G401 (cell line): ENCODE data around the gene TXNL1. TPM values are rescaled to one million over a fixed set of nuclear protein-coding genes. Genes with fewer than 3 reads are reported as not detected.
"Not testable (repeated sequence)": the region's sequence is repeated elsewhere in the genome, so short reads cannot be mapped to it uniquely, and the experiment has no call there.

Experiments used
- DNase-seq: peaks from one replicate; pipeline ENCODE4 v3.0.0-alpha.2; 2015; ENCODE audit warnings: low spot score
- in situ Hi-C: cut with HindIII; loops from 2 replicates; pipeline ENCODE4 v1.10.0; 2016; ENCODE audit warnings: low sequenced_read_pairs, mixed read lengths
- total RNA-seq: library from RNA; depleted of rRNA; stranded (reverse); fragments of >200 nt; shearing (Covaris generic); gene quantifications from 2 replicates; pipeline ENCODE4 v1.2.3, GENCODE V29; 2014; rRNA removed

TXNL1 gene
- total RNA-seq, result 85.6 and 113 TPM in 2 replicates

DNA sequence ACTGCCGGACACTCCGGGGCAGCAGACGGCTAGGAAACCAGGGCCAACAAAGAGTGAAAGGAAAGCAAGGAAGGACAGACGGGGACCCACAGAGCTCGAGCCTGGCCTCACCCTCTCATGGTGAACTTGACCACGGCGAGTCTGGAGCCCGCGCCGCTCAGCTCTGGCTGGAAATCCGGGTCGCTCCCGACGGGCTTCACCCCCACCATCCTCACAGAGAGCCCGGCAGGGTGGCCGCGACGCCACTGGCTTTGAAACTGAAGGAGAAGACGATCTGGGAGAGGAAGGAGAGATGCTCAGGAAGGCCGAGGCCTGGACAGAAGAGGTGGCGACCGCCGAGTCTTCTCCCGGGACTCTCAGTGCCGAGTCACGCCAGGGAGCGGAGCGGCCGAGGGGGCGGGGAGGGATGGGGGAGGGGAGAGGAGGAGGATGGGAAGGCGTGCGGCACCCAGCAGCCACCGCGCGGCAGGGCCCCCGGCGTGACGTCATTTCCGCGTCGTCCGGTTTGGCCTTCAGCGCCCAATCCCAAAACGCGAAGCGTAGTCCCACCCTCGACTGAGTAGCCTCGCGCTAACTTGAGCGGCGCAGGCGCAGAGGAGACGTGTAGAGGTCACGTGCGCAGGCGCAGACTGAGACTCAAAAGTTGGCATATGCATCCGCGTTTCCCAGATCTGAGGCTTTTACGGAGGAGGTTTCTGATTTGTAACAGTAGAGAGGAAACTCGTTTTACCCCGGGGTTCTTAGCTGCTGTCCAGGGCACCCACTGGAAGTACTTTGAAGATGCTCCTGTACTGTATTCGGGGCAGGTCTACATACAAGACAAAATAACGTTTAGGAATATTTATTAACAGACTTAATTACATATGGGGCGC is at the start of gene TXNL1:
Gene TXNL1, minus strand, starts transcription at position 361 of the 872 bp plus-strand sequence. Its CDS starts 152 bp downstream, at position 209.
- peak; percentile 98 for DNase-seq
- in situ Hi-C loops, result no loop called here

DNA sequence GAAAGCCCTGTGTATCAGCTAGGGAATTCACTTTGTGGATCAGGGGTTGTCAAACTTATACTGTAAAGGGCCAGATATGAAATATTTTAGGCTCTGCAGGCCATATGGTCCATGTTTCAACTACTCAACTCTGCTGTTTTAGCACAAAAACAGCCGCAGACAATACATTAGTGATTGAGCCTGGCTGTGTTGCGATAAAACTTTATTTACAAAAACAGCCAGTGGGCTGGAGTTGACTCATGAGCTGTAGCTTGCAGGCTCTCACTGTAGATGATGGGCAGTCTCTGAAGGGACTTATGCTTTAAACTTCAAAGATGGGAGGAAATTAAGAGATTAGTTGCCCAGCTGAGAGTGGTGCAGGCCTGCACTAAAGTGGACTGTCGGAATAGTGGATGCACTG is 45.9 kb upstream of the TXNL1 start:
- in situ Hi-C loops, result no loop called here
- DNase-seq, result no peak

DNA sequence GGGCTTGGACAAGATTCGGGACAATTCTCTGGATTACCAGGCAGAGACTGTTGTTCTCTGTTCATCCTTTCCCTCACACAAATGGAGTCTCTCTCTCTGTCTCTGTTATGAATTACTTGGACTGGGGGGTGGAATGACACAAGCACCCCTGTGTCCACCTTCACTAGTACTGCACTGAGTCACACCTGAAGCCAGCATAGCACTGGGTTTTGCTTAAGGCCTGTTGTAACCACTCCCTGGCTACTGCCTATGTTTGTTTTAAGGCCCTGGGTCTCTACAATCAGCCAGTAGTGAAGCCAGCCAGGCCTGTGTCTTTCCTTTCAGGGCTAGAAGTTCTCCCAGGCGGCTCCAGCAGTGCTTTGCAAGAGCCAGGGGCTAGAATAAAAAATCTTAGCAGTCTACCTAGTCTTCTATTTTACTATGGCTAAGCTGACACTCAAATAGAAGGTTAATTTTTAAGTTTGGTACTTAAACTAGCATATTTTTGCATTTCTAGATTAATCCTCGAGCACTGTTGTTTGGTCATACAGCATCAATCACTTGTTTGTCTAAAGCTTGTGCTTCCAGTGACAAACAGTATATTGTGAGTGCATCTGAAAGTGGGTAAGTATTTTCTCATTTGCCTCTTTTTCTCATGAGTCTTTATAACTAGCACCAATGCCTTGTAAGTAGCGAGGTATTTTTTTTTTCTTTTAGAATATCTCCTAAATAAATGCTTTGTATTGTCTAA is 40.6 kb upstream of the TXNL1 start:
- DNase-seq, result no peak
- in situ Hi-C loops, result no loop called here

DNA sequence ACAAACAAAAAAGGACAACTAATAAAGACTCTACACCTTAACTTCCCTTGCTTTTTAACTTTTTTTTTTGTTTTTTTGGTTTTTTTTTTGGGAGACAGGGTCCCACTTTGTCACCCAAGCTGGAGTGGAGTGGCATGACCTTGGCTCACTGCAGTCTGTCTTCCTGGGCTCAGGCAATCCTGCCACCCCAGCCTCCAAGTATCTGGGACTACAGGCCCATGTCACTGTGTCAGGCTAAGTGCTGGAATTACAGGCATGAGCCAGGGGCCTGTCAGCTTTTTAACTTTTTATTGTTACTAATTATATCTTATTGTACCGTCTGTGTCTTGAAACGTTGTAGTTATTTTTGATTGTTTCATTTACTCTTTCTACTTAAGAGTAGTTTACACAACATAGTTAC is 38.2 kb upstream of the TXNL1 start:
- no peak for DNase-seq
- in situ Hi-C loops, result no loop called here

DNA sequence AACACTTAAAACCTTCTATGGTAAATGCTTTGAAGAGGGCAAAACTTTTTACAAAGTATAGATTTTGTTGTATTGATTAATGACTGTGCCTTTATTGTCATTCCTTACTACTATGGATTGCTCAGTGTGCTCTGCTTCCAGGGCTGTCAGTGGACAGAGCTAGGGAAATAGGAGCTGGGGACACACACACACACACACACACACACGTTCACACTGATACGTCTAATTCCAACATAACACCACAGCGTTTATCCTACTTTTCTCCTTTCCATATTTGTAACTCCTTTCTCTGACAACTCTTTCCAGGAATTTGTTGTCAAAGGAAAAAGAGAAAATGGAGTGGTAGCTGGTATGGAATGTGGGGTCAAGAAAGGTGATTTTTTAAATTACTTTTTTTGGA is 34.6 kb upstream of the TXNL1 start:
- DNase-seq, result no peak
- in situ Hi-C loops, result no loop called here

DNA sequence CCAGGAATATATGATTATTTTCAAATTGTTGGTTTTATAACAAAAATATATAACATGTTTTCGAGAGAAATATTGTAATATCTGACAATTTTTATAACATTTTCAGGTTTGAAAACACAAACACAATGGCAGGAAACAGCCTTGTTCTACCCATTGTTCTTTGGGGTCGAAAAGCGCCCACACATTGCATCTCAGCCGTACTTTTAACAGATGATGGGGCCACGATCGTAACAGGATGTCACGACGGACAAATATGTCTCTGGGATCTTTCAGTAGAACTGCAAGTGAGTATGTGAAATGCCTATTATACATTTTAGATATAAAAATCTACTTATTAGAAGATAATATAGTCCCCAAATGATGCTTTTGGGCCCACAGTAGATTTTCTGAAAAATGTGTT is 34.0 kb upstream of the TXNL1 start:
- DNase-seq, result no peak
- in situ Hi-C loops, result no loop called here

DNA sequence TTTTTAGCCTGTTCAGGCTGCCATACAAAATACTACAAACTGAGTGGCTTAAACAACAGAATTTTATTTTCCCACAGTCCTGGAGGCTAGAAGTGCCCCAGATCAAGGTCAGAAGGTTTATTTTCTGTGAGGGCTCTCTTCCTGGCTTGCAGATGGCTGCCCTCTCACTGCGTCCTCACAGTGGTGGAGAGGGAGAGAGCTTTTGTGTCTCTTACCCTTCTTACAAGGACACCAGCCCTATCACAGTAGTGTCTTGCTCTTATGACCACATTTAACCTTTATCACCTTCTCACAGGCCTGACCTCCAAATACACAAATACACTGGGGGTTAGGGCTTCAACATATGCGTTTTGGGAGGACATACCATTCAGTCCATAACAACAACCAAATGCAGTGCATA is 24.5 kb upstream of the TXNL1 start:
- in situ Hi-C loops, result no loop called here
- DNase-seq, result no peak

DNA sequence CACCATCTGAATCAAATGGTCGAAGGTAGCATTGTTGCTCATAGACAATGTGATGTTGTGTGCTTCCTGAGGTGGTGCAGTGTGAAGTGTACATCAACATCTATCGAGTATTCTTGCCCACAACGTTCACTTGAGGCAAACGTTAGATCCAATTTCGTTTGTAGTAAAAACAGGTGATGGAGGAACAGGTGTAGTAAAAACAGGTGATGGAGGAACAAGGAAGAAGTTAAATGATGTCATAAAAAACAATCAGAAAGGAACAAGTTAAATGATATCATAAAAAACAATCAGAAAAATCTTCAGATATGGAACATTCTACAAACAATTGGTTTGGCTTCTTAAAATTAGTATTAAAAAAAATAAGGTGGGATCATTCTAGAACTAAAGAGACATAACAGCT is 24.1 kb upstream of the TXNL1 start:
- no peak for DNase-seq
- in situ Hi-C loops, result no loop called here

DNA sequence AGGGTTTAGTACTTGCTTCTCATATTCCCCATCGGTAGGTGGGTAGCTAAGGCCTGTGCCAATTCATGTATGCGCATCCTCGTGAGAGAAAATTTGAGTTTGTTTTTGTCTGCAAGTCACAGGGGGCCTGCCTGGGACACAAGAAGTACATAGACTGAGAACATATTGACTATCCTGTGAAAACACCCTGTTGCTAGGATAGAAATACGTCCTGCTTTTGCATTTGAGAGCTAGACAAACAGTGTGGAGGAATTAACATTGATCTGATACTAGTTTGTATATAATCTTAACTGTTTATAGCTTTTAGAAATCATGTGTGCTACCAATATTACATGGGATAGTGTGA is 23.6 kb upstream of the TXNL1 start:
- in situ Hi-C loops, result no loop called here

DNA sequence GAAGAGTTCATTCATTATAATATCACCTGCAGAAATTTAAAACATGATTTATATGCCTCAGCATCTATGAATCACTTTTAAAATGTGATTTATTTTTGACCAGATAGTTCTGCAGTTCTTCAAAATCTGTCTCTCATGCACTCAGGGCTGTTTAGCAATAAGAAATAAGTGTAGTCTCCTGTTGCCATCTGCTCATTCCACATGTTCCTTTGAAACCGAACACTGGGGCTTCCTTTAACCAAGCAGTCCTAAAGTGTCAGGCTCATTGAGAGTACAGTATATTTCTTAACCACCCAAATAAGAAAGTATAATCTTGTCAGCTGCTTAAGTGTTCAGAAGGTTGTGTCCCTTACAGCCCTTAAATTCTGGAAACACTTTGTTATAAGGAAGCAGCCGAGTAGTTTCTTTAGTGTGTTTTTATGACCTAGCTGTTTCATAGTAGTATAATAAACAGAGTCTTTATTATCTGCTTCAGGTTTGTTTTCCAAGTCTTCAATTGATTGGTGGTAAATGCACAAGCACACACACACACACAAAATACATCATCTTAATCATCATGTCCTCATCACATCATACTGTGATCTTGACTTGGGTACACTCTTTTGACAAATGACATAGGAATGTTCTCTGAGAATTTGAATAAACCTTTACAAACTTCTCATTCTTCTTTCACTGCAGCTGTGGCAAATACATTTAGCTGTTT is 23.1 kb upstream of the TXNL1 start:
- in situ Hi-C loops, result no loop called here
- DNase-seq, result no peak

More for the DNA sequence above, 23.6 kb upstream of the TXNL1 start:
- DNase-seq, result no peak

DNA sequence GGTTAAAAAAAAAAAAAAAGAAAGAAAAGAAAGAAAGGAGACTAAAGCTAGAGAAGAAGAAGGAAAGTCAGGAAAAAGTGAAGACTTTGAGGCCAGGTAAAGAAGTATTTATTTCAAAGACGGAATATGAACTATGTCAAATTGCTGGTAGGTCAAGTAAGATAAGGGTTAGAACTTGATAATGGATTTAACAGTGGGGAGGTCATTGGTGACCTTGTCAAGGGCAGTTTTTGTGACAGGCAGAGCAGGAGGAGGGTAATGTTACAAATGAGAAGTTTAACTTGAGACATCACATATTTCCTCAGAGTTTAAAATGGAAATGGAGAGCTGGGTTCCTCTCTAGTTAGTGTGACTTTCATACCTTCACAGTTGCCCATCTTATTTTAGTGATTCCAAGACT is 22.3 kb upstream of the TXNL1 start:
- in situ Hi-C loops, result no loop called here
- DNase-seq, result no peak

DNA sequence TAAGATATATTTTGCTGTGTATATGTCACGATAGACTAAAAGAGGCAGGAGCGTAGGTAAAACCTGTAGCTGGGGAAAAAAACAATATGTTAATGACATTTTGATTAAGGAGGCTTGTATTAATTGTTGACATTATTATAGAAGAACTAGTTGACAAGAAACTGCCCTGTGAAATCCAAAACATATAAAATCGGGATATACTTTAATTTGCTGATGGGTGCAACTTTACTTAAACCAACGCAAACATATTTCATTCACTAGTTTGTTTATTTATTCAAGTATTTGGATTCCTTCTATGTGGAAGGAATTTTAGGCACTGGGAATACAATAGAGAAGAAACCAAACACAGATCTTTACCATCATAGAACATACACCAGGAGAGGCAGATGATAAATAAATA is 20.7 kb upstream of the TXNL1 start:
- in situ Hi-C loops, result no loop called here

DNA sequence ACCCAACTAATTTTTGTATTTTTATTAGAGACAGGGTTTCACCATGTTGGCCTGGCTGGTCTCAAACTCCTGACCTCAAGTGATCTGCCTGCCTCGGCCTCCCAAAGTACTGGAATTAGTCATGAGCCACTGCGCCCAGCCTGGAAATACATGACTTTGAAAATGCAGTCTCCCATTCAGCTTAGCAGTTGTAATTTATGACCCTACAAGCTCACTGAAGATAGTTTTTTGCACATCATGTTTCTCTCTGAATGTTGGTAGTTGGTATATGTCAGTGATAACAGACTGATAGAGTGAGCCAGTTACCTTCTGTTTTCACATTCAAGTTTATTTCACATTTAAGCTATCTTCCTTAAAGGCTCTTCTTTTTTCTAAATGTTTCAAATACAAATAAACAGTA is 19.9 kb upstream of the TXNL1 start:
- in situ Hi-C loops, result no loop called here
- no peak for DNase-seq

More for the DNA sequence above, 20.7 kb upstream of the TXNL1 start:
- no peak for DNase-seq

DNA sequence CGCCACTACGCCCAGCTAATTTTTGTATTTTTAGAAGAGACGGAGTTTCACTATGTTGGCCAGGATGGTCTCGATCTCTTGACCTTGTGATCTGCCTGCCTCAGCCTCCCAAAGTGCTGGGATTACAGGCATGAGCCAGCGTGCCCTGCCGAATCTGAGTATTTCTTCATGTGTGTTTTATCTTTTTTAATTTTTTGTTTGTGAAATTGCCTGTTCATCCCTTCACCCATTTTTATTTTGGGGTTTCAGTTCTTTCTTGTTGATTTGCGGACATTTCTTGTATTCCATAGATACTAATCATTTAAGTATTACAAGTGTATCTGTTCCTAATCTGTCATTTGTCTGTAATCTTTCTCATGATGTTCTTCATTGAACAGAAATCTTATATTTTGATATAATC is 15.9 kb upstream of the TXNL1 start:
- in situ Hi-C loops, DNase-seq: not testable (repeated sequence)

DNA sequence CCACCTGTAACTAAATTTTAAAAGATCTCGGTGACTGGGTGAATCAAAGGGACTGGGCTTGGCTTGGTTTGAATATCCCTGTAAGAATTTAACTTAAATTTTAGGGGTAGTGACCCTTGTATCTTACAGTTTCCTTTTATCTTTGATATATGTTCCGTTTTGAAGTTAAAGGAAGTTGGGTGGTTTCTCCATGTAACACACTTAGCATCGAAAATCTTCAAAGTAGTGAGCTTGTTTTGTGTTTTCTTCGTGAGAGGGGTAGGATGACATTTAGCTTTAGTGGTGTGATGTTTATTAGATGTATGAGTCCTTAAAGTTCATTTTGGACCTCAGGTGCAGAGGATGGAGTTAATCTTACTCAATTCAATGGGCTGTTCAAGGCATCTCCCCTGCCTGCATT is 14.4 kb upstream of the TXNL1 start:
- no peak for DNase-seq
- in situ Hi-C loops, result no loop called here

DNA sequence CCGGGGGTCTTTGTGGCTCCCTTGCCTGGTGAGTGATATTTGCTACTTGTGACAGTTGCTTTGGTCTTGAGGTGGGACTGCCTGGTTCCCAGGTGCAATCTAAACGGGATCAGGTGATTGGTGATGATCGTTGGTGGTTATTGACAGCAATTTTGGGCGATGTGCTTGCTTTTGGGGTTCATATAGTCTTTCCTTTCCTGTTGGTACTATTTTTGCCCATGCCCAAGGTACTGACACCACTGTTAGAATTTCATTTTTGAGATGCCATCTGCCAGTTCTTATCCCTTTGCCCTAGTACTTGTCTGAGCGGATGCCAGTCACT is 13.3 kb upstream of the TXNL1 start:
- DNase-seq, result peak; percentile 32
- in situ Hi-C loops, result no loop called here

DNA sequence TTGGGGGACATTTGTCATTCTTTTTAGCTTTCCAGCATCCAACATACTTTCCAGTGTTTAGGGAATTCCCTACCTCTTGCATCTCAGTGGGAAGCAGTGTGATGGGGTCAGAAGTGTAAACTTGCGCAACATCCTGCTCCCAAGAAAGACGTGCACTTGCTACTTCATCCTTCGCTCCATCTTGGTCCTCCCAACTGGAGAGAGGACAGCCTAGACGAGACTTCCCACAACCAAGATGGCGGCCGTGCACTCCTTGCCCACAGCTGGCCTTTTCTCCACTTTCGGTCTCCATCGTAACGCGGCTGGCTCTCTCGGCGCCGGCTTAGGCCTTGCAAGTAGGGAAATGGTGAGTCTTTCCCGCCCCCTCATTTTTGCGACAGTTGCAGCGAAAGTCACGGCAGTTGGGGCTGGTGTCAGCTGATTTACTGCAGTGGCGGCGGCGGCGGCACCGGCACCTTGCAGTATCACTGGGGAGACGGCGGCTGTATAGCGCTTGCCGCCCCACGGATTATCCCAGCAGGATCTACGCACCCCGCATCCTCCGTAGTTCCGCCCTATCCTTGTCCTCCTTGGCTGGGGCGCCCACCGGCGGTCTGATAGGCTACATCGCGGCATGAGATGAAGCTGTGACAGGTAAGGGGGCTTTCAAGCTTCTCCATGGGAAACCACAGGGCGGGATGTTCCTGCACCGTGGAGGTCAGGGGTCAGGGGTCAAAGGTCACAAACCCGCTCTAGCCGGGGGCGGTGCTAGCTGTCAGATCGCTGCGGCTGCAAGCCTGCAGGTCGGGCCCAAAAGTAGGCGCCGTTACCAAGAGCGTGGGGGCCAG is 12.8 kb upstream of the TXNL1 start, which contains the start of gene WDR7:
Gene WDR7, plus strand, starts transcription at position 416 of the 827 bp plus-strand sequence. CDS start 21,157 bp downstream, outside the sequence.
- in situ Hi-C loops, result no loop called here

DNA sequence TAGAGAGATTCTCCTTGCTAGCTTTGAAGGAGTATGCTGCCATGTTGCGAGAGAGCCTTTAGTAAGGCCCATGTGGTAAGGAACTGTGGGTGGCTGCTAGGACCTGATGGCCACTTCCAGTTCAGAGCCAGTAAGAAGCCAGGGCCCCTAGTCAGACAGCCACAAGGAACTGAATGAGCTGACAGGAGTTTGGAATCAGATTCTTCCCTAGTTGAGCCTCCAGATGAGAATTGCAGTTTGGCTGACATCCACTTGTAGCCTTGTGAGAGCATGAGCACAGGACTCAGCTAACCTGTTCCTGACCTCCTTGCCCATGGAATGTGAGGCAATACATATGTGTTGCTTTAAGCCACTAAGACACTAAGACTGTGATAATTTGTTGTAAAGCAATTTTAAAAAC is 11.6 kb upstream of the TXNL1 start:
- DNase-seq, result no peak
- in situ Hi-C loops, result no loop called here

More for the DNA sequence above, 12.8 kb upstream of the TXNL1 start, which contains the start of gene WDR7:
- DNase-seq, result peak; percentile 99
